ENCODE data around the gene GALNT4.
A peak's percentile ranks its signal among the peaks of the same experiment; 100 is the strongest.

Gene GALNT4

DNA sequence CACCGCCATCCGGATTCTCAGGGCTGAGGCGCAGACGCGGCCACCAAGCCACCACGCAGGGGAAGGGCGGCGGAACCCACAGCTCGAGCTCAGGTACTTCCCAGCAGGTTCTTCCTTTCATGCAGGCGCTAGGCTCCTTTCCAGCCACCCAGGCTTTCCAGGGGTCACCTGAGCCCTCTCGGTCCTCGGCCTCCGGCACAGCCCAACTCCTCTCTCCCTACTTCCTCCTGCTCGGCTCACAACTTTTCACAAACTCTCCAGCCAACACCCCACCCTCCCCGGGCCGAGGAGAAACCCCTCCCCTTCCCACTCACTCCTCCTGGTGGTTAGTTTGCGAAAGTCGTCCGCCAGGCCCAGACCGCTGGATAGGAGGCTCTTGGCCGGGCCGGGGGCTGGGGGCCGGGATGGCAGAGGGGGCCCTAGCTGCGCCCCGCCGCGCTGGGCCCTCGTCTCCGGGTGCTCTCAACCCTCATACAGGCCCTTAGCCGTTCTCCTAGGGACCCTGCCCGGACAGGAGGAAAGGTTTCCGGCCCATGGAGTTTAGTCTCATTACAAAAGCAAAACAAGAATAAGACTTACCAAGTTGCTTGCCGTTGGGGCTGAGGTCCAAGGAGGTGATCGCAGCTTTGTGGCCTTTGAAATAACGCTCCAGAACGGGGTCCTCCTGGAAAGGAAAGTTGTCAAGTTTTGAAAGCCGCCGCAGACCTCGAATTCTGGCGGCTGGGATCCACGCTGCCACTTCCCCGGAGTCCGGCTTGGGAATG, at the start of gene GALNT4:
Gene GALNT4, minus strand, starts transcription at position 256 of the 764 bp plus-strand sequence. Its CDS starts 247 bp downstream, at position 9.
- DNase-seq, result peak; percentile 83

- DNase-seq, result no peak
Measured at GRCh38 chr12:89573051-89573810, 48.6 kb upstream of the GALNT4 start.

GRCh38 chr12:89571491-89572195, 47.0 kb upstream of the GALNT4 start:
- DNase-seq, result no peak

- DNase-seq, result no peak
Measured at GRCh38 chr12:89568484-89568883, 43.9 kb upstream of the GALNT4 start.

DNA sequence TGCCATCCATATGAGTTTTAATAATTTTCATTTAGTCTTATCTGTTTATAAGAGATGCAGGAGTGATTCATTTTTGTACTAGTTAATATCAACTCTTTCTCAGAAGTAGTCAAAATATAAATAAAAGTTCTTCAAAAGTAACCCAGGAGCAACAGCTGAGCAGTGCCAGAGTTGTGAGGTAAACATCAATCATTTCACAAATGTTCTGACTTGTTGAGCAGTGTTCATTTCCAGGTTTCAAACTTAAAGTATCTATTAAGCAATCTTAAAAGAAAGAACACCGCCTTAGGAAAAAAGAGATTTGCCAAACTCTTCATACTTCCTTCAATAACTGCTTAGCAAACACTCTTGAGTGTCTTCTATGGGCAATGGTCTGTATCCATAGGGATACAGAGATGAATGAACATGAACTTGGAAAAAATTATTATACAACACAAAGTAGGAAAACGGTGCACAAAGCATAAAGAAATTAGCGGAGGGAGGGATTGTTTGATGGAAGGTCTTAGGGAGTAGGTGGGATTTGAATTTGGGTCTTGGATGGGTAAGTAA, 43.2 kb upstream of the GALNT4 start:
- DNase-seq, result no peak

- DNase-seq, result no peak
Measured at GRCh38 chr12:89566615-89567014, 42.0 kb upstream of the GALNT4 start.

- no peak for DNase-seq
Measured at GRCh38 chr12:89565002-89565401, 40.4 kb upstream of the GALNT4 start.

DNA sequence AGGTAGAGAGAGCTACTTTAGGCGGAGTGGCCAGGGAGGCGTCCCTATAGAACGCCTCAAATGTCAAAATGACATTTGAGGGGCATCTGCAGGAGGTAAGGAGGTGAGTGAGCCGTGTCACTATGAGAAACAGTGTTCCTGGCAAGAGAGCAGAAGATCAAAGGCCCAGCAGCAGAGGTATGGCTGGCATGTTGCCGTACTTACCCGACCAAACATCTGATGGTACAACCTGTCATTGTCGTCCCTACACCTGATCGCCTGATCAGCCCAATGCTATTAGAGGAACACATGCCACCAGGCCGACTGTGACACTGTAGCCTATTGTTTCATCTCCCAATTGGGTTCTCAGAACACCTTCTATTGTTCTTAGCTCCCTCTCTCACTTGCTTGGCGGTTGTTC, 35.2 kb upstream of the GALNT4 start:
- DNase-seq, result no peak

GRCh38 chr12:89556976-89557375, 32.4 kb upstream of the GALNT4 start:
- DNase-seq, result no peak

- no peak for DNase-seq
Measured at GRCh38 chr12:89552376-89552775, 27.8 kb upstream of the GALNT4 start.

GRCh38 chr12:89551747-89552146, 27.2 kb upstream of the GALNT4 start:
- DNase-seq, result no peak

DNA sequence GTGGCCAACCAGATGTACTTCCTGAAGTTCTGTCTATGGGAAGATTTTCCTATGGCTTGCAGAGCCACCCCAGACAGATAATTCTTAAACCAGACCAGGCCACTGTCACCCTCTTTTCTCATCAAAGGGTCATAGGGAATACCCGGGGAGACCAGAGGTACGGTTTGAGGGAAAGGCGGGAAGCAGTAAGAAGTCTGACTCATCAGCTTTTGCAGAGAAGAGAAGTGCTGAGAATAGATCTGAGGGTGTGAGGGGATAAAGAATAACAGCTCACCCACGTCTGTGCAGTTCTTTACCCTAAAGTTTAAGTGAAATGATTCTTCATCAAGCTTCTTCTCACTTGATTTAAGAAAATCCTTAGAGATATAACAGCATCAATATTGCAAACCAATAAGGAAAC, 22.5 kb upstream of the GALNT4 start:
- DNase-seq, result no peak

DNA sequence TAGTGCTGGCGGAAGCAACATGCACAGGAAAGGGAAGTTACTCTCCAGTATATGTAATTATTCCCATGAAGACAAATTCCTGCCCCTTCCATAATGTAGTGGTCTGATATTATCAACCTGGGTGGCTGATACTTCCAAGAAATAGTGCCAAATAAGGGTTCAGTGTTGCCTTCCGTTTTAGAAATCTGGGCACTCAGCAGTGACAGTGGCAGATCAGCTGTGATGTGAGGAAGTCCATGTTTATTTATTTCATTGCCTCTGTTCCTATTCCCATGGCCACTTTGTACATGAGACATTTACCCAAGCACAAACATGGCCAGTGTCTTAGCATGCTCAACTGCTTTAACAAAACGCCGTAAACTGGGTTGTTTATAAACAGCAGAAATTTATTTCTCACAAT, 21.6 kb upstream of the GALNT4 start:
- no peak for DNase-seq

- DNase-seq, result no peak
Measured at GRCh38 chr12:89544681-89545184, 20.1 kb upstream of the GALNT4 start.

- no peak for DNase-seq
Measured at GRCh38 chr12:89544022-89544421, 19.4 kb upstream of the GALNT4 start.

GRCh38 chr12:89542912-89543592, 18.5 kb upstream of the GALNT4 start:
- no peak for DNase-seq

DNA sequence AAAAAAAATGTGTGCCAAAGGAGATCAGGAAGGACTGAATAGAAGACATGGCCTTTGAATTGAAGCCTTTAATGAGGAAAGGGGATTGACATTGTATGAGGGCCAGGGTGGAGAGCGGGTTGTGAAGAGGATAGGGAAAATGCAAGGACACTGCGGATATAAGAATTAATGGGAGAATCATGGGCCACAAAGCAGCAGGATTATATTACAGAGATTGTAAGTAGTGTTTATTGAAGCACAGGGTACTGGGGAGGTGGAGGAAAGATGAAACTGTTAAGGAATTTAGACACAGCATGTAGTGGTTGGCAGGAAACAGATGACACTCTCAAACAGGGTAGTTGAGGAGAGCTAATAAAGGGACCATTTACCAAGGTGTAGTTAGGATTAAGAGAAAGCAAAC, 17.6 kb upstream of the GALNT4 start:
- DNase-seq, result no peak

DNA sequence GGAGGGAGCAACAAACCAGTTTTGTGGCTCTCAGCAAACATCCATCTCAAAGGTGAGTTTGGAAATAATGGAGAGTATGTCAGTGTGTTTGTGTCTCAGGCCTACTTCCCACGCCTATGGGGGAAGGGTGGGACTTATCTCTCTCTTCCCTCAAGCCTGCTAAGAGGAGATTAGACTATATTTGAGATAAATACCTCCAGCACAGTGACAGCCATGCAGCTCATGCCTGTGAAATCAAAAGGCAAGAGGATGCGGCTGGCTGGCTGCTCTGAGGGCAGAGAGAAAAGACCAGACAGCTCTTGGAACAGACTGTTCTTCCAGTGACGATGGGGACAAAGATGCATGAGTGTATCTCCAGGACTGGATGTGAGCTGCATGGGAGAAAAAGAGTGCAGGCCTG, 16.0 kb upstream of the GALNT4 start:
- no peak for DNase-seq

GRCh38 chr12:89539426-89540223, 15.0 kb upstream of the GALNT4 start:
- no peak for DNase-seq

DNA sequence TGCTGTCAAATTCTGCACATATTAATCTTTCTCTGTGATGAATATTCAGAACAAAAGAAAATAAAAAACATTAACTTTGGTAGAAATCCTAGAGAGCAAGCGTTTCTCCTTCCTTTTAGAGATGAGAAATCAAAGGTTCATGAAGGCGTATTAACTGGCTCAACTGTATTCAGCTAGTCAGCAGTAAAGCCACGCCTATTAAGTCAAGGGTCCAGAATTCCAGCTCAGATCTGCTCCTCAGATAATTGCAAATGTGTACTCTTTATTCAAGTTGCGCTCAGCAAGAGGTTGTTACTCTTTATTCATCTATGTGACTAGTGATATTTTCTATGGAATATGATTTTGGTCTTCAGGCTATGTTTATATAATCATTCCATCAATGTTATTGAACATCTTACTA, 14.3 kb upstream of the GALNT4 start:
- DNase-seq, result no peak

DNA sequence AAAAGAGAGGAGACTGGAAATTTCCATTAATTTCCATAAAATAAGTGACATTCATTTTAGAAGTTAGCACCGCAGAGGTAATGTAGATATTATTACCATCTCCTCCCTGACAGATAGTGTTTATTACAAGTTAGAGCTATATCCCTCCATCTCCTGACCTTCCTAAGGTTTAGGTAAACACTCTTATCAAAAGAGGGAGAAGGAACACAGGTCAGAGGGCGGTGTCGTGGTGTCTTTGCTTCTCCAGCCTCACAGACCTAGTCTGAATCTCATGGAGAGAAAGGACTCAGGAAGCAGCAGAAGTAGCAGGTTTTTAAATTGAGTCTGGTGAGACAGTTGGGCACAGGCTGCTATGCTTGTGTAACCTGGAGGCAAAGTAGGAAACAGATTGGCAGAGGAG, 12.8 kb upstream of the GALNT4 start:
- DNase-seq, result no peak

GRCh38 chr12:89529738-89530137, 5.1 kb upstream of the GALNT4 start:
- DNase-seq, result no peak

All from 8988T (cell line).